SJSA1 (cell line): ENCODE results near the gene CLSTN1. TPM values are rescaled to one million over a fixed set of nuclear protein-coding genes. Genes with fewer than 3 reads are reported as not detected.

Experiments
- DNase-seq, 2 experiments: peaks; one replicate each; pipeline ENCODE4 v3.0.0-alpha.2; 2015 to 2020; ENCODE audit warnings: low spot score in 2 of 2, low read depth in 1 of 2
- H3K27ac ChIP-seq: fragments of 250-450 bp; sonication (Bioruptor Pico); 2 replicates; pipeline ENCODE4 v1.5.1; 2020; ENCODE audit warnings: mild to moderate bottlenecking, moderate library complexity
- H3K27me3 ChIP-seq: fragments of 250-450 bp; sonication (Bioruptor Pico); replicated peaks from 2 replicates; pipeline ENCODE4 v1.5.1; 2020; ENCODE audit warnings: mild to moderate bottlenecking, moderate library complexity
- H3K36me3 ChIP-seq: fragments of 250-450 bp; sonication (Bioruptor Pico); 2 replicates; pipeline ENCODE4 v1.5.1; 2020; ENCODE audit warnings: mild to moderate bottlenecking
- H3K4me1 ChIP-seq: fragments of 250-450 bp; sonication (Bioruptor Pico); replicated peaks from 2 replicates; pipeline ENCODE4 v1.6.1; 2021; ENCODE audit warnings: mild to moderate bottlenecking
- H3K4me3 ChIP-seq: fragments of 250-450 bp; sonication (Bioruptor Pico); 2 replicates; pipeline ENCODE4 v1.5.1; 2020; ENCODE audit warnings: mild to moderate bottlenecking
- H3K9me3 ChIP-seq: fragments of 250-450 bp; sonication (Bioruptor Pico); replicated peaks from 2 replicates; pipeline ENCODE4 v1.5.1; 2020; ENCODE audit warnings: mild to moderate bottlenecking
- total RNA-seq: library from RNA; depleted of rRNA; stranded (reverse); fragments of >200 nt; shearing (Covaris generic); gene quantifications from 2 replicates; pipeline ENCODE4 v1.2.3, GENCODE V29; 2014

The CLSTN1 gene
- total RNA-seq, 1 experiment from 2014 or later, result 64.3 TPM

DNA sequence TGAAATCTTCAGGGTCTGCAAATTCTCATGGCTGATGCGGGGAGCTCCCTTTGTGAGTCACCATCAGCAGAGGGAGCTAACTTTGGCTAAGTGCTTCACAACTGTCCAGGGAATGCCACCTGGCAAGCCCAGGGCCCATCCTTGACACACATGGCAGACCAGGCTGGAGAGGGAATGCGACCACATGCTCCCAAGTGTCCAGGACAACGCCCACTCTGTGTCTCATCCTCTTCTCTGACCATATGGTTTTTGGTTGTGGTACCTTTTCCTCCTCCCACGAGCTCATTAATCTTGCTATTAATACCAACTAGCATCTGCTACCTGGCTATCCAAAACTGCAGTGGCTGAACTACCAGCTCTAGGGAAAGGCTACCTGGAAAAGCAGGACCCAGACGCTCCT, 37.1 kb upstream of the CLSTN1 start:
- H3K27ac ChIP-seq, result no peak overlapping the region
- peaks cover 15% of the 10 kb centered on the region for H3K4me1 ChIP-seq
- no peaks in the 10 kb centered on the region for H3K9me3 ChIP-seq
- DNase-seq, result no peak
- peaks cover under 1% of the 10 kb centered on the region; the same call in 1 of the 2 replicates for H3K36me3 ChIP-seq
- H3K4me3 ChIP-seq, result no peak overlapping the region
- no peaks in the 10 kb centered on the region for H3K27me3 ChIP-seq

DNA sequence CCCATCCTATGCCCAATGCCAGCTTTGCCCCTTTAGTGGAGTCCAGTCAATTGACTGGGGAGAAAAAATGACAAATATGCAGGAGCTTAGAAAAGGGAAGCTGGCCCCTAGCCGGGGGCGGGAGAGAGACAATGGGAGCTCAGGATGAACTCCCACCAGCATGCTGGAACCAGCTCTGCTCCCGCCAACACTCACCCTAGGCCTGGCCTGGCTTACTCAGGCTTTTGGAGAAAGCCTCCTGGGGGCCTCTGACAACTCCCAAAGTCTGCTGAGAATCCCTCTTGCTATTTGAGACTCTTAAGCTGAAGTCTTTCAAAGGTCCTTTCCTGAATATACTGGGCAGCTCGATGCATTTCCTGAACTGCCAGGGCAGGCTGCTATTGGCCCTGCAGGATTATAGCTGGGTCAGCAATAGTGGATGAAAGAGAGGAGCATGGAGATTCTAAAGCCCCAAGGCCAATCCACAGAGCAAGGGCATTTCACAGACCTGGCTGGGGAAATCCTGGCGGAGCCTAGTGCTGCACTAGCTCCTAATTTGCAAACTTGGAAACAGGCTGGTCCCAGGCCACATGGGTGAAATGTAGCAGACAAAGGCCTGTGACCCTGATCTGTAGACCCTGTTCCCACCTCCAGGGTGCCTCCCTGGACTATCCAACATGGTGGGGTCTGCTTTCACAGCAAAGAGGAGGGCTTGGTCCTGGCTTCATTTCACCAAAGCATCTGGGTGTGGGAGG, 35.7 kb upstream of the CLSTN1 start:
- no peaks in the 10 kb centered on the region for H3K27me3 ChIP-seq
- H3K27ac ChIP-seq, result no peak overlapping the region
- DNase-seq, result peak in 1 of 2 experiments; percentile 24
- no peaks in the 10 kb centered on the region for H3K9me3 ChIP-seq
- no peaks in the 10 kb centered on the region; the same call in 1 of the 2 replicates for H3K36me3 ChIP-seq
- peaks cover 12% of the 10 kb centered on the region for H3K4me1 ChIP-seq
- no peak overlapping the region for H3K4me3 ChIP-seq

DNA sequence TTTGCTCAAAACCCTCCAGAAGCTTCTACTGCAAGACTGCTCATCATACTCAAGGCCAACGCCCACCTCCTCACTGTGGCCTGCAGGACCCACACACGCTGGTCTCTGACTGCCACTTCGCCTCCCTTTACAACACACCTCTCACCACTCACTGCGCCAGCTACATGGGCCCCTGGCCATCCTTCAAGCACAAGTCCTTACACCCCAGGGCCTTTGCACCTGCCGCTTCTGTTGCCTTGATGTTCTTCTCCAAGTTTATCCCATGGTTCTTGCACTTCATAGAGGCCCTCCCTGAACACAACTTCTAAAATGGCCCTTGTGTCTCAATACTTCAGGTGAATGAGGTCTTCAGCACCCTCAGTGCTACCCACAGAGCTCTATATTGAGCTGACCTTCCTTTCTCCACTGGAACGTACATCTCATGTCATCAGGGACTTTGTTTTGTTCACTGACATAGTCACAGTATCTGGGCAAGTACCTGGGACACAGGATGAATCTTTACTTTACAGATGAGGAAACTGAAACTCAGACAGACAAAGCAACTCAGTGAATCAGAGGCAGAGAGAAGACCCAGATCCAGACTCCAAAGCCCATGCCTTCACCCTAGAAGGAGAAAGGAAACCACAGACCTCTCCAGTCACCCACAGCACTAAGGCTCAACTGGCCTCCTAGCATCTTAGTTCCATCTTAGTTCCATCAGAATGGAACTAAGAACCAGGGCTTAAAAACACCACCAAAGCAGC, 34.7 kb upstream of the CLSTN1 start:
- H3K36me3 ChIP-seq, result no peaks in the 10 kb centered on the region; the same call in 1 of the 2 replicates
- H3K4me1 ChIP-seq, result peaks cover 12% of the 10 kb centered on the region
- DNase-seq, result no peak
- H3K27ac ChIP-seq, result no peak overlapping the region
- H3K9me3 ChIP-seq, result peaks cover 3% of the 10 kb centered on the region; the same call in 1 of the 2 replicates
- H3K27me3 ChIP-seq, result no peaks in the 10 kb centered on the region
- H3K4me3 ChIP-seq, result no peak overlapping the region

DNA sequence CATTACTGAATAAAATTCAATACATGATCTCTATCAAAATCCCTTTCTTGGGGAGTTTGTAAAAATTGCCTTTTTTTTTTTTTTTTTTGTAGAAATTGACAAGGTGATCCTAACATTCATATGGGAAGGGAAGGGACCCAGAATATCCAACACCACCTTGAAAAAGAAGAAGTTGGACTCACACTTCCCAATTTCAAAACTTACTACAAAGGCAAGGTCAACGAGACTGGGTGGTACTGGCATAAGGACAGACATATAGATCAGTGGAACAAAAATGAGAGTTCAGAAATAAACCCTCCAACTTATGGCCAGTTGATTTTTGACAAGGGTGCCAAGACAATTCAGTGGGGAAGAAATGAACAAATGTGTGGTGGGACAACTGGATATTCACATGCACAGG, 31.4 kb upstream of the CLSTN1 start:
- Histone ChIP-seq H3K9me3 (peaks cover 3% of the 10 kb centered on the region; the same call in 1 of the 2 replicates), H3K4me3 (no peak overlapping the region), H3K36me3 (no peaks in the 10 kb centered on the region; the same call in 1 of the 2 replicates), H3K27ac (no peak overlapping the region), H3K4me1 (peaks cover 12% of the 10 kb centered on the region), H3K27me3 (no peaks in the 10 kb centered on the region)
- DNase-seq, result no peak

DNA sequence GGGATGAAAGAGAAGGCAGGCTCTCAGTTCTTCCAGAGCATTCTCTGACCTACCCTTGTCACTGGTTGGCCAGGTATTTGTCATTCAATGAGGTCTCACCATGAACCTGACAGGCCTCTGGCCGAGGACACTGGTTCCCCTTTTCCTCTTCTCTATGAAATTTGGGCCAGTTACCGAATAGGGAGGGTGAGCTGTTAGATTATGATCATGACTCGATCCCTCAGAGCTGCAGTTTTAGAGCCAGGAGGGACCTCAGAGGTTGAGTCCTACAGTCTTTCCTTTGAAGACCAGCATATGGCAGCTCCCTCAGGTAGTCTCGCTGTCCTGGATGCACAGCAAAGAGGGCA, 29.5 kb upstream of the CLSTN1 start:
- H3K4me3 ChIP-seq, result no peak overlapping the region
- no peaks in the 10 kb centered on the region for H3K27me3 ChIP-seq
- H3K9me3 ChIP-seq, result peaks cover 3% of the 10 kb centered on the region; the same call in 1 of the 2 replicates
- no peak overlapping the region for H3K27ac ChIP-seq
- no peaks in the 10 kb centered on the region; the same call in 1 of the 2 replicates for H3K36me3 ChIP-seq
- DNase-seq, result no peak
- H3K4me1 ChIP-seq, result no peaks in the 10 kb centered on the region

DNA sequence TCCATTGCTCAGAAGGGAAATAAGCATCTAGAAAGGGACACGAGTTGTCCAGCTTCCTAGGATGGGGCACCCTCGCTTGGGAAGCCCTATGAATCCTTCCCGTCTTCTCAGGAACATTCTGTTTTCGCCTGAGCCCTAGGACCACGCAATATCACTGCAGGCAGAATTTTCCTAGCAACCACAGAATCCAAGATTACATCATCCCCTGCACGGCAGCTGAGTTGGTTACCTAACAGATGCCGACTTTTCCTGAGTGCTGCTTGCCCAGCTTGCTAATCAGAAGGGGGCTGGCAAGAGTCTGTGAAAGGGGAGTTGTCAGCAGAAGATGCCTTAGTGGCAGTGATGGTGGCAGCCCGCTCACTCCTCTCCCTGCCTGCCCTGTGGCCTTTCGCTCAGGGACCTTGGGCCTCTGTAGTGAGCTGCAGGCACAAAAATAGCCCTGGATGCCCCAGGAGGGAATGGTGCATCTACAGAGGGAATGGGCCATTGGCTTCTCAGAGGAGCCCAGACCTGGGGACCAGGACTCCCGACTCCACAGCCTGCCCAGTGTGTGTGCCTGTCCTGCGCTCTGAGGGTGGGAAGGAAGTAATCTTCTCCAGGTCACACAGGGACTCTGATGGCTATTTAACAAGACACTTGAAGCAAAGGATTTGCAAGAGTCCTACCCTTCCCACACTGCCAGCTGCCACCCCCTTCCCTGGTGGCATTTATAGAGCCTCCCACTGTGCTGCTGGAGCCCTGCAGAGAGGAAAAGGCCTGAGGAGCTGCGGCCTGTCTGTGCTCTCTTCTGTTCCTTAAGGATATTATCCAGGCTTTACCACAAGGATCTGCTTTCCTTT, 28.9 kb upstream of the CLSTN1 start:
- Histone ChIP-seq H3K9me3 (peaks cover 3% of the 10 kb centered on the region; the same call in 1 of the 2 replicates), H3K27me3 (no peaks in the 10 kb centered on the region), H3K36me3 (no peaks in the 10 kb centered on the region), H3K4me3 (no peak overlapping the region), H3K27ac (no peak overlapping the region), H3K4me1 (no peaks in the 10 kb centered on the region)
- DNase-seq, result no peak

DNA sequence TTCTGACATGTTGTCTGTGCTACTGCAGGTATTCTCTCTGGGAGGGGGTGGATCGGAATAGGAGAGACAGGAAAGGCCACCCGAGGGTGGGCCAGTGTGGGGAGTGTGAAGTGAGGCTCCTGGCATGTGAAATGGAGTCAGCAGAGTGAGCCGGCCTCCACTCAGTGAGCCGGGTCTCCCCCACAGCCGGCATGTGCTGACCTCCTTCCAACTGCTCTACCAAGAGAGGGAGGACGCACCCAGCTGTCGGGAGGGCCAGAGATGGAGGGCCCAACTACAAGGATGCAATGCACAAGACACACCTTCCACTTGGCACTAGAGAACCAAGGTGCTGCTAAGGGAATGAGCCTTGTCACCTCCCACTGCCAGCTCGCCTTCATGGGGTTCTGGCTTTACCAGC, 28.2 kb upstream of the CLSTN1 start:
- Histone ChIP-seq H3K27me3 (no peaks in the 10 kb centered on the region), H3K36me3 (no peaks in the 10 kb centered on the region), H3K9me3 (peaks cover 3% of the 10 kb centered on the region; the same call in 1 of the 2 replicates), H3K27ac (no peak overlapping the region), H3K4me3 (no peak overlapping the region), H3K4me1 (no peaks in the 10 kb centered on the region)
- DNase-seq, result no peak

DNA sequence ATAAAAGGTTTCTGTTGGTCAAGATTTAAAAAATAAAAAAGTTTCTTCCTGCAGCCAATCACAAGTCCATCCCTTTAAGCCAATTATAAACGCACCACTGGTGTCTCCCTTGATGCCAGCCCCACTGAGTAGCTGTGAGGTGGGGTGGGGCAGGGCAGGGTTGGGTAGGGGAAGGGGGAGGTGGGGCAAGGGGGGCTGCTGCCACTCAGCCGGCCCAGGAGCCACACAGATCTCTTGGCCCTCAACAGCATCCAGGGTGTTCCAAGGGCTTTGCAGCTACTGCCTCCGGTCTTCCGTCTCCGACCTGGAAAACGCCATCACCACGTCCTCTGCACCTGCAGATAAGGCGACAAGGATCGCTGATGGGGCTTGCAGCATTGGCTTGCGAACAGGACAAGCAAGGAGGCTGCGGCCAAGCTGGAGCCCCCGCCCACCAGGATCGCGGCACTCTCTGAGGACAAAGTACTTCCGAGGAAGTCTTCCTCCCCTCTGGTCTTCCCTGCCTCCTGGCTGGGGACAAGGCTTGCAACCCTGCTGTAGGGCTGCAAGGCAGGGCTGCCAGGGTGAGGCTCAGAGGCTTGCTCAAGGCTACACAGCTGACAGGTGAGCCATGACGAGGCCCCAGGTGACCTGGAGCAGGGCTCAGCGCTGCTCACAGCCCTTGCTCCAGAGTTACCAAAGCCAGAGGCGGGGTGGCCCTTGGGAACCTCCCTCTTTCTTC, 26.8 kb upstream of the CLSTN1 start:
- no peaks in the 10 kb centered on the region for H3K4me1 ChIP-seq
- H3K27ac ChIP-seq, result no peak overlapping the region
- no peaks in the 10 kb centered on the region for H3K27me3 ChIP-seq
- peaks cover 3% of the 10 kb centered on the region; the same call in 1 of the 2 replicates for H3K9me3 ChIP-seq
- no peak overlapping the region for H3K4me3 ChIP-seq
- no peak for DNase-seq
- no peaks in the 10 kb centered on the region for H3K36me3 ChIP-seq

DNA sequence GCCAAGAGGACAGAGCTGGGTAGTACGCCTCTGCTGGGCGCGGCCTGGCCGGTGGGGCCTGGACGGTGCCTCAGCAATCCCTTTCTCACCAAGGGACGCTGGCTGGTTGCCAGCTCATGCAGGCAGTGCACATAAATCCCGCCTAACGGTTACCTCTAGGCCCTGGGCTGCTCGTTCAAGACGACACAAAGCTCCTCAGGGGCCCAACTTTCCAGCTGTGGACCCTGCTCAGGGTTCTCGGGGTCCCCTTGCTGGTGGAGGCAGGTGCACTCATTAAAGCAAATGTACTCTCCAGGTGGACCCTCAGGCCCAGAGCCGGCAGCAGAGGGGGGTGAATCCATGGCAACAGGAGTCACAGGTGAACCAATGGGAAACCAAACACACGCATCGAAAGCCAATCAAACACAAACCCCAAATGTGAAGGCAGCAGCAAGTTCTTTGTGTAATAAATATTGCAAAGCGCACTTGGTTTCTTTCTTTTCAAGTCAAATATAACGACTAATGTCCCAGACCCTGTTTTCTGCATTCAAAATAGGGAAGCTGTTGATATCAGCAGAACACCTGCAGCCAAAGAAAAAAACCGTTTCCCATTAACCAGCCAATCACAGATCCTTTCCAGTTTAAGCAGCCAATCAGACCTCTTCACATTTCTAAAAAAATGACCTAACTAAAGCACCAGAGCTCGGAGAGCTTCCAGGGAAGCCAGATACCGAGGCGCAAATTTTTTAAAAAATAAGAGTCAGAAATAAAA, 26.1 kb upstream of the CLSTN1 start:
- Histone ChIP-seq H3K9me3 (peaks cover 3% of the 10 kb centered on the region; the same call in 1 of the 2 replicates), H3K27me3 (no peaks in the 10 kb centered on the region), H3K36me3 (no peaks in the 10 kb centered on the region), H3K4me1 (no peaks in the 10 kb centered on the region), H3K4me3 (no peak overlapping the region), H3K27ac (no peak overlapping the region)
- DNase-seq, result no peak

DNA sequence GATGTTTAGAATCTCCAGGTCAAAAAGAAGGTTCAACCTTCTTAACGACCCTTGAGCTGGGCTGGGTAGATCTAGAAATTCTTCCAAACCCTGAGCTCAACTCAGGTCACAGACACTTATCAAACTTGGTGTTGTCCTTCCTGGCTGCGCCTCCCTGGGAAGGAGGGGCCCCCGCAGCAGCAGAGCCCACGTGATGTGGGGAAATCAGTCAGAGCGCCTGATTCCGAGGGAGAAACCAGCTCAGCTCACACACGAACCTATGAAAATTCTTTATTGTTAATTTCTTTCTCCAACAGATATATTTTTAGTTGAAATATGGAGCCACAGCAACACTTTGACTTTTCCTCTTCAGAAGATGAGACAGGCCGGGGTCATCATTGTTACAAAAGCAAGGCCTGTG, 24.3 kb upstream of the CLSTN1 start:
- no peaks in the 10 kb centered on the region for H3K9me3 ChIP-seq
- H3K27me3 ChIP-seq, result no peaks in the 10 kb centered on the region
- H3K27ac ChIP-seq, result no peak overlapping the region
- no peaks in the 10 kb centered on the region for H3K4me1 ChIP-seq
- no peak overlapping the region for H3K4me3 ChIP-seq
- no peaks in the 10 kb centered on the region for H3K36me3 ChIP-seq
- no peak for DNase-seq

DNA sequence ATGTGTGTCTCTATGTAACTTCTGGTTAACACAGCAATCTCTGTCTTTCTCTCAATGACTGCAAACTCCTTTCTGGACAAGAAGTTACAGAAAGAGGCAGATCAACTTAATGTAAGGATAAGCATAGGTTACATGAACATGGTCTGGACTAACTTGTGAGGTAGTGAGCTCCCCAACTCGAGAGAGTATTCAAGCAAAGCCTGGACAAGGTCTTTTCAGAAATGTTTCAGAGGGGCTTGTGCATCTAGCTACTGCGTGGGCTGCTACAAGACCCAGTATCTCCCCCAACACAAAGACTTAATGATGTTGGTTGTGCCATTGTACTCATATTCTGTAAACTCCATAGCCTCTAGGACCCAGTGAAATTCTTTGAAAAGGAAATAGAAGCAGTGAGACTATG, 23.5 kb upstream of the CLSTN1 start:
- no peak for DNase-seq
- no peak overlapping the region for H3K27ac ChIP-seq
- no peaks in the 10 kb centered on the region for H3K36me3 ChIP-seq
- no peak overlapping the region for H3K4me3 ChIP-seq
- H3K4me1 ChIP-seq, result no peaks in the 10 kb centered on the region
- no peaks in the 10 kb centered on the region for H3K9me3 ChIP-seq
- no peaks in the 10 kb centered on the region for H3K27me3 ChIP-seq

DNA sequence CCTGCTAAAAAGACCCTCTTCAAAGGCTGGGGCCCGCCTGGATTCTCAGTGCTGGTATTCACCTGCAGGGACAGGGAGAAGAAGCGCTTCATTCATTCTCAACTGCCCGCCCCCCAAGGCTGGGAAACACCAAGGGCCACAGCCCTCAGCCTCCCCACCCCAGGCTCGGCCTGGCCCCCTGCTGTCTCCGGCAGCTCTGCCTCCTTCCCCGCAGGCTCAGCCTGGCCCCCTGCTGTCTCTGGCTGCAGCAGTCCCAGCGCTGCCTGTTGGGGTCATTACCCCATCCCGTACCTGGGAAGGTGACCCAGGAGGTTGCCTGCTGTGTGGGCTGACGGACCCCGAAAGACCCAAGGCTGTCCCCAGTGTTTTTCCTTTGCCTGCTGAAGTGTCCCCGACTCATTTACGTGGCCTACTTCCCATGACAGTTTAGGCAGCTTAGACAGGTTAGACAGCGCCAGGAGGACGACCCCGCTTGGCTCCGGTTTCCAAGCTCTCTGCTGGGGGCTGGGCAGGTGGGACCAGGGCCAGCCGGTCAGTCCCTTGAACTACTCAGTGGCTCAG, 22.9 kb upstream of the CLSTN1 start:
- H3K4me3 ChIP-seq, result no peak overlapping the region
- H3K27ac ChIP-seq, result no peak overlapping the region
- no peaks in the 10 kb centered on the region for H3K27me3 ChIP-seq
- no peaks in the 10 kb centered on the region for H3K4me1 ChIP-seq
- no peaks in the 10 kb centered on the region for H3K36me3 ChIP-seq
- no peak for DNase-seq
- no peaks in the 10 kb centered on the region for H3K9me3 ChIP-seq
